HL-60/S4 treated with retinoic acid at 250 ng/mL for 4 days and 3 days (cell line): Measurements from ENCODE around the gene MGRN1.

Source experiments
- in situ Hi-C: fragments of 300-500 bp; cut with MboI; formaldehyde crosslinking; loops from 2 replicates; pipeline ENCODE4 v1.7.0; 2022; ENCODE audit warnings: low sequenced_read_pairs

Gene MGRN1

DNA sequence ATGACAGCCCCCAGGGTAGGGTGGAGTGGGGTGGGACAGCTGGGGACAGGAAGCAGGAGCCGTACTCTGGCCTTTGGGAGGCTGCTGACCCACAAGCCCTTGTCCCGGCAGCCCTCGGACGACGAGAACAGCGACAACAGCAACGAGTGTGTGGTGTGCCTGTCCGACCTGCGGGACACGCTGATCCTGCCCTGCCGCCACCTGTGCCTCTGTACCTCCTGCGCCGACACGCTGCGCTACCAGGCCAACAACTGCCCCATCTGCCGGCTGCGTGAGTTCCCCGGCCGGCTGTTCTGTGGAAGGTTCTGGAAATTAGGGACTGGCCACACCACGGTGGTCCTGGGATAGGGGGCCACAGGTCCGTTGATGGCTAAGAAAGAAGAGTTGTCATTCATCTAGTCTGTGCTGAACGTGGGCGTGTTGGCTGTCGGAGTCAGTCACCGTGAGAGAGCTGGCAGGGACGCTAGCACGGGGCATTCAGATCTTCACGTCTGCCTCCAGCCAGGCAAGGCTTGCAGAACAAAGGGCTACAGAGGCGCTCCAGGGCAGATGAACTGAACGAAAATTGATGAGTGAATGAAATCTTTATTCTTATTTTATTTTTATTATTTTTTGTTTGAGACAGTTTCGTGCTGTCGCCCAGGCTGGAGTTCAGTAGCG, 48.9 kb downstream of the MGRN1 start:
- in situ Hi-C loops: no loop called here

DNA sequence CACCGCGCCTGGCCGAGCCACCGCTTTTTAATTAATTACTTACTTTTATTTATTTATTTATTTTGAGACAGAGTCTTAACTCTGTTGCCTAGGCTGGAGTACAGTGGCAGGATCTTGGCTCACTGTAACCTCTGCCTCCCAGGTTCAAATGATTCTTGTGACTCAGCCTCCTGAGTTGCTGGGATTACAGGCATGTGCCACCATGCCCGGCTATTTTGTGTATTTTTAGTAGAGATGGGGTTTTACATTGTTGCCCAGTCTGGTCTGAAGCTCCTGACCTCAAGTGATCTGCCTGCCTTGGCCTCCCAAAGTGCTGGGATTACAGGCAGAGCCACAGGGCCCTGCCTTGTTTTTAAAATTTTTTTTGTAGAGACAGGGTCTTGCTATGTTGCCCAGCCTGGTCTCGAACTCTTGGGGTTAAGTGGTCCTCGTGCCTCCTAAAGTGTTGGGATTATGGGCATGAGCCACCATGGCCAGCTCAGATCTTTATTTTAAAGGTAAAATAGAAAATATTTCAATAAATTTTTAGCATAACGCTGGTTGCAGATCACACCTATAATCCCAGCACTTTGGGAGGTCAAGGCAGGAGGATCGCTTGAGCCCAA, 50.4 kb downstream of the MGRN1 start:
- in situ Hi-C loops: no loop called here

DNA sequence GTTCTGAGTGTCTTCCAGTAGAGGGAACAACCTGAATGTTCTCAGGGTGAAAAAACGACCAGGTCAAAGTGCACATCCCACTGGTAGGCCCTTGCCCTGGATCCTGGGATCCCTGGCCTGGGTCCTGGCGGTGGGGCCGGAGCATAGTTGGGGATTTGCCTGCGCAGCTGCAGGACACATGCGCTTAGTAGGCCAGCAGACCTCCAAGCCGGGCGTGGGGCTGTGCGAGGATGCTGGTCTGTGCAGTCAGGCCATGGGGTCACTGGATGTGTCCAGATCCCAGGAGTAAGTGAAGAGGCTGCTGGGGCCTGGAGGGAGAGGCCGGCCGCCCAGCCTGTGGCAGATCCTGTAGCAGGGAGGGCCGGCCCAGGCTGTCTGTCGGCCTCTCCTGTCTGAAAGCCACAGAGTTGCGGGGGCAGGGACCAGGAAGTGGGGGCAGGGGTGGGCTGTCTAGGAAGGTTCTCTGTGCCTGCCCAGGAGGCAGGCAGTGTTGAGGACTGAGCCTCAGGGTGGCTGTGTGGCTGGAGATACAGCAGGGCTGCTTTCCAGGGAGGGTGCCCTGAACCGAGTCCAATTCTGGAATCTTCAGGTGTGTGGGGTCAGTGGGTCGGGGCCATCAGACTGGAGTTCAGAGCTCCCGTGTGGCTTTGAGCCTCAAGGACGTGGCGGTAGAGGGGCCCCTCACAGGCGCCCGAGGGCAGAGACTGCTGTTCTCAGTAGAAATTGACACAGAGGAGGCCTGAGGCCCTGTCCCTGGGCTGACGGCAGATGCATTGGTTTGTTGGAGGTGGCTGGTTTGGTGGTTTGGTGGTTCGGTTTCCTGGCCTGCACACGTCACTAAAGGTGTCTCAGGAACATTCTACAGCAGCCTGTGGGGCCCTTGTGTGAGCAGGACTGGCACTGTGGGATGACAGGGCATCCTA, 51.5 kb downstream of the MGRN1 start:
- in situ Hi-C loops: no loop called here

- in situ Hi-C loops: no loop called here
These were observed 52.2 kb downstream of the MGRN1 start for GRCh38 chr16:4676831-4677230.

GRCh38 chr16:4677390-4677789, 52.8 kb downstream of the MGRN1 start:
- in situ Hi-C loops: no loop called here

GRCh38 chr16:4677994-4678393, 53.4 kb downstream of the MGRN1 start:
- in situ Hi-C loops: no loop called here

DNA sequence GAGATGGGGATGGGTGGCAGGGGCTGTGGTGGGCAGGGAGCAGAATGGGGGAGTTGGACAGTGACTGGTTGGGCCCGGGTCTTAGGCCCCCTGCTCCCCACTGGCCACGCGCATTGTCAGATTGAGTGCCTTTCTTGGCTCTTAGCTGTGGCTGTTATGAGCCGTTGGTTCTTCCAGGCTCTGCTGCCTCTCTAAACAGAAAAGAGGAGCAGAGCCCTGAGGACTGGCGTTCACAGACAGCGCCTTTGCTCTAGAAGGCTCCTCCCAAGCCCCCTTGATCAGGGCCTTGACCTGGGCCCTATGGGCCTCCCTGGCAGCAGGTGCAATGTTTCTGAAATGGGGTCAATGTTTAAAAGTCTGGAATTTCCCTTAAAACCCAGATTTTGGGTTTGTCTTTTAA, 54.0 kb downstream of the MGRN1 start:
- in situ Hi-C loops: no loop called here

- in situ Hi-C loops: no loop called here
These were observed 54.7 kb downstream of the MGRN1 start for GRCh38 chr16:4679156-4679849.

DNA sequence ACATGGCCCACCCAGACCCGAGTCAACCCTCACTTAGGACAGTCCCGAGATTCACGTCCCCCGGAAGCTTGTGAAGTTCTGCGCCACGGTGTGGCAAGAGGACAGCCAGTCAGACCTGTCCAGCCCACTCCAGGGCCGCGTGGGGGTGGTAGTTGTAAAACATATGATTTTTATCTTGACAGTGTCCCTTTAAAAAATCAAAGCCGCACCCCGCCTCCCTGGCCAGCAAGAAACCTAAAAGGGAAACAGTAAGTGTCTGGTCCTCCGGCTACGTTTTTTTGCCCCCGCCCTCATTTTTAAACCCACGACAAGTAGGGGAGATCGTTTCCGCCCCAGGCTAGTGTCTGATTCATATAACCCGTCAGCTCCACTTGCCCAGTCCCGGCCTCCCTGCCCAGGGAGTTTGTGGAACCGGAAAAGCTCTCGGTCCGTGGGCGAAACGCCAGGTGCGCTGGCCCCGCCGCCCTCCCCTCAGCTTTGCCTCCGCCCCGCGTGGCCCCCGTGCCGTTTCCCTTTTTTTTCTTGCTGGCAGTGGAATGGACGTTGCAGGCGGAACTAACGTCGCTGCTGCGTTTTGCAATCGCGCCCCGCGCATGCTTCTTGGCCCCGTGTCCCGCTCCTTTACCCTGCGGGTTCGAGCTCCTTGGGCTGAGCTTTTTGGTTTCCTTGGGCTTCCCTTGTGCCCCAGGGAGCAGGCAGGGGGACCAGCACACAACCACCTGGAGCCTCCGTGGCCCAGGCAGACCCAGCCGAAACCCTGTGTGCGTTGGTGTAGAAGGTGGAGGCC, 55.4 kb downstream of the MGRN1 start:
- in situ Hi-C loops: no loop called here

DNA sequence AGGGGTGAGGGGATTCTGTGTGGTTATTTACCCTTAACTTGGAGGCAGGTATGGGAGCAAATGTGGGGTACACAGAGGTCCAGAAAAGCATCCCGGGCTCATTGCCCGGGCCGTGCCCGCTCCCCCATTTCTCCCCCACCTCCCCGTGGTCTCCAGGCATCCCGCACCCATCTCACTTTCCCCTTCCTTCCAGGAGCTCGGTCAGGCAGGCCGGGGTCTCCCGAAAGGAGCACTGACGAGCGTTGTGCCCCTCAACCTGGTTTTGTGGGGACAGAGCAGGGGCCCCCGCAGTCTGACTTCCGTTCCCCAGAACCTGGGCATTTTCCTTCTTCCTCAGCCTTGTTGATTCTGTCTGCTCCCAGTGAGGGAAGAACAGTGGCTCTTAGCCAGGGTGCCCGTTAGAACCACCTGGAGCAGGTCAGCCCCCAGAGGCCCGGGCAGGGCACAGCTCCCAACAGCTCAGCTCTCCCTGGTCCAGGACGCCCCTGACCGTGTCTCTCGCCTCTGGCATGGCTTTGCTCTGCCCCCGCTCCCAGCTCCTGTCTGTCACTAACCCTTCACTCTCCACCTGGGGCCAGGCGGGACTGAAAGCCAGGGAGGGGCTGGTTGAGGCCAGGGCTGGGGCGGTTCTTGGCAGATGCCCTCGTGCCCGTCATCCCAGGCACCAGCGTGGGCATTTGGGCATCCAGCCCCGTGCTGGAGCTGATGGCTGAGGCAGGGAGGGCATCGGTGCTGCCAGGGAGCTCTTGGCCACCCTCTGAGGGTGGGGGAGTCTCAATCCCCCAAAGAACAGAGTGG, 56.2 kb downstream of the MGRN1 start:
- in situ Hi-C loops: no loop called here

GRCh38 chr16:4681471-4682083, 57.0 kb downstream of the MGRN1 start:
- in situ Hi-C loops: no loop called here

GRCh38 chr16:4682084-4682591, 57.5 kb downstream of the MGRN1 start:
- in situ Hi-C loops: no loop called here

DNA sequence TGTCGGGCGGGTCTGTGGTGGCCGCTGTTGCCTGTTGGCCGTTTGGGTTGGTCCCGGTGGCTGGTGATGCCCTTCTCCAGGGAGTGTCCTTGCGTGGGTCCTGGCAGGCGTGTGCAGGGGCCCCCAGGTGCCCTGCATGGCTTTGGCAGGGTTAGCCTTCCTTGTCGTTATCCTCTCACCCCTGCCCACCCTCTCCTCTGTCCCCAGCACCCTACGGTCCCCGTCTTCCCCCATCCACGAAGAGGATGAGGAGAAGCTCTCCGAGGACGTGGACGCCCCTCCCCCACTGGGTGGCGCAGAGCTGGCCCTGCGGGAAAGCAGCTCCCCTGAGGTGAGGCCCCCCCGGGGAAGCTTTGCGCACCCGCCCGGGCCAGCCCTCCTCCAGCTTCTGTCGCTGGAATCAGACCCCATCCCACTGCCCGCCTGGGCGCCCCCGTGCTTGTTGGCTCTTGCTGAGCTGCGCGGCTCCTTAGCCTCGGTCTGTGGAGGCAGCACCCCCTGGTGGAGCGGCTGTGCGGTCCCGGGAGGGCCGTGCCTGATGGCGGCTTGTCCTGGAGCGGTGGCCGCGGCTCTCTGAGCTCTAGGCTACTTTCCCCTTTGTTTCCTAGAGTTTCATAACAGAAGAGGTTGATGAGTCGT, 58.1 kb downstream of the MGRN1 start:
- in situ Hi-C loops: no loop called here

DNA sequence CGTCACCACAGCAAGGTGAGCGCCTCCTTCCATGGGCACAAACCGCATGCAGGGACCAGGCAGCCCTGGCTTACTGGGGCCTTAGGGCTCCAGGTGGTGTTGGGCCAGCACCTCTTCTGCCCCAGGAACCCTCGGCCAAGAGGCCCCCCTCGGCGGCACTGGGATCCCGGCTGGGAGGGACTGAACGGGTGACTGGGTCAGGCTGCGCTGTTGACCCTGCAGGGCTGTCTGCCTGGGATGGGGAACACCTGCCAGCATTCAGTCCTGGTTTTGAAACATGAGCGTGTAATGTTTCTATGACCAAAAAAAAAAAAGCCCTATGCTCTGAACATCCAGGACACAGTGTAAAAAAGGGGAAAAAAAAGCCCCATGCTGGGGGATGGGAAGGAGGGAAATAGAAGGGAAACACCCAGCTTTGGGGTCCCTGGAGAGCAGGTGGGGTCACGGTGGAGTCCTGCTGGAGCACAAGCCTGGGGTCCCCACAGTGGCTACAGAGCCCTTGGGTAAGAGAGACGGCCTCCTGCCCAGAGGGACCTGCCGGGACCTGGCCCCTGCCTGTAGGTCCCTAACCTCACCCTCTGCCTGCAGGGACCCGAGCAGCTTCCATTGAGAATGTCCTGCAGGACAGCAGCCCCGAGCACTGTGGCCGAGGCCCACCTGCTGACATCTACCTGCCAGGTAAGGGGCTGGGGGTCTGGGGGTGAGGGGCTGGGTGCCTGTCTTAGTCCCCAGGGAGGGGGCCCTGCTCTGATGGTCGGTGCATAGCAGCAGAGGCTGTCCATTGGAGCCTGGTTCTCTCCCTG, 58.8 kb downstream of the MGRN1 start:
- in situ Hi-C loops: no loop called here

- in situ Hi-C loops: no loop called here
These were observed 59.6 kb downstream of the MGRN1 start for GRCh38 chr16:4684058-4684715.

DNA sequence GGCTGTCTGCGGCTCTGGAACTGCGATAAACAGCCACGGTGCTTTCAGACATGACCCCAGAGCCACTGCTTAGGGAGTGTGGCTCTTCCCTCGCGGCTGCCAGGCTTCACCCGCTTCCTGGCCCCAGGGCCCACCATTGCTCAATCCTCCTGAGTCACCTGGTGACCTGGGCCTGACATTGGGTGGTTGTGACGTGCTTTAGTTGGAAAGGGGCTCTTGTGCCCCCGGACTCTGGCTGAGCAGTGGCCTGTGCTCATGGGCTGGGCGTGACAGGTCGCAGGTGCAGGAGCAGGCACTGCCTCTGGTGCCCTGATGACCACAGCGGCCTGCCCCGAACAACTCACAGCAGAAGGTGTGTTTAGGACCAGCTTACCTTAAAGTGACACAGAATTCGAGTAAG, 60.1 kb downstream of the MGRN1 start:
- in situ Hi-C loops: no loop called here

GRCh38 chr16:4685292-4685691, 60.7 kb downstream of the MGRN1 start:
- in situ Hi-C loops: no loop called here
